K562 (cell line): ENCODE results near the gene AFF2. TPM values are rescaled to one million over a fixed set of nuclear protein-coding genes. Genes with fewer than 3 reads are reported as not detected.

ENCODE experiments used
- ATAC-seq: fragments of 200-7000 bp; cut with Tn5 transposase; 3 replicates; pipeline ENCODE4 v1.9.1; 2020; ENCODE audit warnings: moderate library complexity
- BruUV-seq: library from RNA; stranded (reverse); fragments of 400-500 nt; replicated peaks from 2 replicates; lab custom pipeline; 2021; lab: Mats Ljungman, UMichigan
- CTCF ChIA-PET: fragments of 300-600 bp; formaldehyde crosslinking; extraction: SDS; loops from one replicate; lab custom pipeline; 2021; ENCODE audit warnings: low intra/inter-chr PET ratio; lab: Yijun Ruan, JAX
- POLR2A ChIA-PET: fragments of 300-600, 350-650 bp; sonication (Branson Sonifier 250); formaldehyde crosslinking; extraction: SDS; loops from one replicate; lab custom pipeline; 2021; ENCODE audit warnings: antibody characterized with exemption, inconsistent platforms; lab: Yijun Ruan, JAX
- DNase-seq, 4 experiments: peaks; one replicate each; pipeline versions ENCODE4 v3.0.0 to v3.0.0-alpha.2; 2011 to 2018; ENCODE audit warnings: low spot score in 3 of 4, mixed read lengths in 3 of 4; ENCODE audit errors: extremely low read depth in 1 of 4
- FAIRE-seq: peaks from 2 replicates; lab custom pipeline; 2011; peaks lifted over from hg19 to GRCh38; lab: Jason Lieb, UNC
- H2AFZ ChIP-seq: 2 replicates; pipeline ENCODE4 v1.6.0; 2011; ENCODE audit warnings: low read depth, low read length, control low read depth, inconsistent platforms
- H3K27ac ChIP-seq: fragments of 200-600 bp; 3 replicates; pipeline ENCODE4 v1.8.0; 2011; ENCODE audit warnings: low read depth, mild to moderate bottlenecking, control low read depth, inconsistent platforms, low read length, moderate library complexity, mixed read lengths; ENCODE audit errors: extremely low read depth
- H3K27me3 ChIP-seq, 2 experiments: fragments of 300-600 bp in 1 of 2; 2 replicates in 1 of 2; 3 replicates in 1 of 2; pipeline versions ENCODE4 v1.6.0 to v1.8.0; 2011; ENCODE audit warnings: inconsistent platforms in 2 of 2, low read length in 2 of 2, mild to moderate bottlenecking in 1 of 2, mixed read lengths in 1 of 2, moderate library complexity in 1 of 2; ENCODE audit not compliant: control insufficient read depth in 2 of 2, insufficient read depth in 2 of 2
- H3K36me3 ChIP-seq: fragments of 300-600 bp; 3 replicates; pipeline ENCODE4 v1.8.0; 2011; ENCODE audit warnings: mild to moderate bottlenecking, low read length, inconsistent platforms; ENCODE audit not compliant: control insufficient read depth, insufficient read depth
- H3K4me1 ChIP-seq, 2 experiments: fragments of 200-600 bp in 1 of 2; replicated peaks in 1 of 2; 2 replicates in 1 of 2; 3 replicates in 1 of 2; pipeline versions ENCODE4 v1.5.1 to v1.8.0; 2011; ENCODE audit warnings: inconsistent platforms in 2 of 2, low read length in 2 of 2, mild to moderate bottlenecking in 1 of 2, mixed read lengths in 1 of 2, moderate library complexity in 1 of 2; ENCODE audit not compliant: control insufficient read depth in 2 of 2, insufficient read depth in 2 of 2
- H3K4me2 ChIP-seq: 2 replicates; pipeline ENCODE4 v1.6.1; 2011; ENCODE audit warnings: low read length, control low read depth, inconsistent platforms, mixed read lengths; ENCODE audit not compliant: insufficient read depth
- H3K4me3 ChIP-seq: fragments of 200-600 bp; sonication (generic), shearing (Covaris generic); 2 replicates; pipeline ENCODE4 v1.5.1; 2016; ENCODE audit warnings: control low read depth, inconsistent platforms
- H3K79me2 ChIP-seq: fragments of 200-600 bp; 3 replicates; pipeline ENCODE4 v1.8.0; 2011; ENCODE audit warnings: low read length, inconsistent platforms; ENCODE audit not compliant: control insufficient read depth, insufficient read depth
- H3K9ac ChIP-seq, 2 experiments: 2 replicates each; pipeline versions ENCODE4 v1.6.0 to v1.6.1; 2011; ENCODE audit warnings: low read depth in 2 of 2, low read length in 2 of 2, control low read depth in 1 of 2, inconsistent platforms in 1 of 2, mild to moderate bottlenecking in 1 of 2, mixed read lengths in 1 of 2; ENCODE audit not compliant: insufficient read depth in 1 of 2
- H3K9me1 ChIP-seq: one replicate; pipeline ENCODE4 v1.6.0; 2011; ENCODE audit warnings: inconsistent platforms, mild to moderate bottlenecking, low read length, moderate library complexity; ENCODE audit not compliant: control insufficient read depth, insufficient read depth
- H3K9me3 ChIP-seq: replicated peaks from 2 replicates; pipeline ENCODE4 v1.5.1; 2011; ENCODE audit warnings: low read depth, low read length, inconsistent platforms; ENCODE audit not compliant: control insufficient read depth, insufficient read depth
- H4K20me1 ChIP-seq: replicated peaks from 2 replicates; pipeline ENCODE4 v1.6.1; 2011; ENCODE audit warnings: low read length, inconsistent platforms, mixed read lengths; ENCODE audit not compliant: control insufficient read depth, insufficient read depth
- PKNOX1 ChIP-seq: fragments of 450-650 bp; IDR thresholded peaks from 2 replicates; pipeline ENCODE4 v1.6.1; 2016
- ZBTB17 ChIP-seq: fragments of 450-650 bp; formaldehyde crosslinking; IDR thresholded peaks from 2 replicates; pipeline ENCODE4 v1.4.0; 2020; ENCODE audit warnings: mild to moderate bottlenecking
- ZNF184 ChIP-seq: sonication (generic); formaldehyde crosslinking; IDR thresholded peaks from 2 replicates; pipeline ENCODE4 v1.5.0; 2020; ENCODE audit warnings: missing genetic modification reagents
- WGBS: fragments of 100-300 bp; shearing (Covaris generic); methylation state at CpG from one replicate; pipeline ENCODE4 v1.1.6; 2016; ENCODE audit warnings: low coverage, mixed read lengths; ENCODE audit not compliant: insufficient coverage; ENCODE audit errors: missing lambda C conversion rate; 5-methylcytosine and 5-hydroxymethylcytosine counted together
- in situ Hi-C: fragments of 300-500 bp; cut with MboI; formaldehyde crosslinking; loops from 4 replicates; pipeline ENCODE4 v1.15.0; 2018; ENCODE audit warnings: inconsistent platforms, mixed read lengths
- intact Hi-C: fragments of 100-400 bp; cut with micrococcal nuclease; formaldehyde crosslinking; loops from 2 replicates; pipeline ENCODE4 v1.14.2; 2022
- polyA plus RNA-seq, 8 experiments: library from polyadenylated mRNA; depleted of rRNA in 4 of 8; stranded (reverse) in 5 of 8; unstranded in 3 of 8; fragments of >200 nt; fragmentation: Nextera tagmentation in 2 of 8; fragmentation: Illumina TruSeq in 1 of 8; extraction: Ambion mirVana in 2 of 8; extraction: Trizol in 1 of 8; gene quantifications; 2 replicates each; pipeline versions ENCODE4 v1.2.1 to v1.2.3, GENCODE V29; 2011 to 2014; ENCODE audit warnings: inconsistent platforms in 1 of 8, missing spikeins in 1 of 8
- total RNA-seq, 7 experiments: library from RNA; depleted of rRNA in 6 of 7; stranded (reverse); fragments of >200 nt in 6 of 7; fragmentation: Illumina TruSeq in 2 of 7; extraction: Trizol in 2 of 7; gene quantifications; 2 replicates each; pipeline versions ENCODE4 v1.2.1 to v1.2.3, GENCODE V29; 2011 to 2021; ENCODE audit warnings: low replicate concordance in 1 of 7
- TF ChIP-seq, protein P1 (sequence below): sonication (generic); formaldehyde crosslinking; IDR thresholded peaks from 2 replicates; pipeline ENCODE4 v1.8.1; 2023; ENCODE audit warnings: mild to moderate bottlenecking, missing genetic modification reagents
- TF ChIP-seq, protein P2 (sequence below): sonication (generic); formaldehyde crosslinking; IDR thresholded peaks from 2 replicates; pipeline ENCODE4 v1.8.0; 2023; ENCODE audit warnings: missing genetic modification reagents, mild to moderate bottlenecking, borderline replicate concordance

The AFF2 gene
- total and polyA plus RNA-seq, 9 of the 15 experiments (the other 6 are each of a cell fraction or from before 2014, with no cell fraction given) = 0.01 to 0.20 (median 0.07) TPM

DNA sequence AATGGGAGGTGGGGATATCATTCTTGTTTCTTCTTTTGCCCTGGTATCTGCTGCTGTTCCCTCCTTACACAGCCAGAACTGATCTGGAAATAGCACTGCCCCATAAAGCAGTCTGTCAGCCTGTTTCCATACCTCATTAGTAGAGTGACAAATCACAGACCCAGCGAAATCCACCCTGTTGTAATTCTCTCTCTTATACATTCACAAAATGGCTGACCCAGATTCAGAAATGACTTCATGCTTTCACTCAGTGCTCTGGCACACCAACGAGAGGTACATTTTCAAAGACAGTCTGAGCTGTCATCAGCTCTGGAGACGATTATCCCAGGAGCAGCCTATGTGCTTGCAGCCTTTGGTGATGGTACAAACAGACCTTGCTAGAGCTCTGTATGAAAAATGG is 164.6 kb downstream of the AFF2 start:
- no peak overlapping the region for H3K4me3 ChIP-seq
- H3K27ac ChIP-seq = no peak overlapping the region
- ChIA-PET POLR2A (no interaction called here), CTCF (no interaction called here)
- no peaks in the 10 kb centered on the region for H3K36me3 ChIP-seq
- FAIRE-seq = no peak
- no peaks in the 10 kb centered on the region for H3K27me3 ChIP-seq
- H3K4me1 ChIP-seq = no peaks in the 10 kb centered on the region
- H3K9me1 ChIP-seq = no peaks in the 10 kb centered on the region
- 0% methylated on average over 3 of the region's 3 CpGs for WGBS
- H3K4me2 ChIP-seq = no peak overlapping the region
- intact Hi-C loops = no loop called here
- H2AFZ ChIP-seq = no peak overlapping the region
- no peaks in the 10 kb centered on the region; the same call in 1 of the 2 replicates for H3K9me3 ChIP-seq
- BruUV-seq = no TSS peak
- H3K9ac ChIP-seq = no peak overlapping the region
- TF ChIP-seq PKNOX1 (no peak), ZBTB17 (CRISPR knock-in tag) (no peak), ZNF184 (CRISPR knock-in tag) (no peak)
- TF ChIP-seq, protein P1, sequence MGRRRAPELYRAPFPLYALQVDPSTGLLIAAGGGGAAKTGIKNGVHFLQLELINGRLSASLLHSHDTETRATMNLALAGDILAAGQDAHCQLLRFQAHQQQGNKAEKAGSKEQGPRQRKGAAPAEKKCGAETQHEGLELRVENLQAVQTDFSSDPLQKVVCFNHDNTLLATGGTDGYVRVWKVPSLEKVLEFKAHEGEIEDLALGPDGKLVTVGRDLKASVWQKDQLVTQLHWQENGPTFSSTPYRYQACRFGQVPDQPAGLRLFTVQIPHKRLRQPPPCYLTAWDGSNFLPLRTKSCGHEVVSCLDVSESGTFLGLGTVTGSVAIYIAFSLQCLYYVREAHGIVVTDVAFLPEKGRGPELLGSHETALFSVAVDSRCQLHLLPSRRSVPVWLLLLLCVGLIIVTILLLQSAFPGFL (CRISPR knock-in tag) = no peak
- TF ChIP-seq, protein P2, sequence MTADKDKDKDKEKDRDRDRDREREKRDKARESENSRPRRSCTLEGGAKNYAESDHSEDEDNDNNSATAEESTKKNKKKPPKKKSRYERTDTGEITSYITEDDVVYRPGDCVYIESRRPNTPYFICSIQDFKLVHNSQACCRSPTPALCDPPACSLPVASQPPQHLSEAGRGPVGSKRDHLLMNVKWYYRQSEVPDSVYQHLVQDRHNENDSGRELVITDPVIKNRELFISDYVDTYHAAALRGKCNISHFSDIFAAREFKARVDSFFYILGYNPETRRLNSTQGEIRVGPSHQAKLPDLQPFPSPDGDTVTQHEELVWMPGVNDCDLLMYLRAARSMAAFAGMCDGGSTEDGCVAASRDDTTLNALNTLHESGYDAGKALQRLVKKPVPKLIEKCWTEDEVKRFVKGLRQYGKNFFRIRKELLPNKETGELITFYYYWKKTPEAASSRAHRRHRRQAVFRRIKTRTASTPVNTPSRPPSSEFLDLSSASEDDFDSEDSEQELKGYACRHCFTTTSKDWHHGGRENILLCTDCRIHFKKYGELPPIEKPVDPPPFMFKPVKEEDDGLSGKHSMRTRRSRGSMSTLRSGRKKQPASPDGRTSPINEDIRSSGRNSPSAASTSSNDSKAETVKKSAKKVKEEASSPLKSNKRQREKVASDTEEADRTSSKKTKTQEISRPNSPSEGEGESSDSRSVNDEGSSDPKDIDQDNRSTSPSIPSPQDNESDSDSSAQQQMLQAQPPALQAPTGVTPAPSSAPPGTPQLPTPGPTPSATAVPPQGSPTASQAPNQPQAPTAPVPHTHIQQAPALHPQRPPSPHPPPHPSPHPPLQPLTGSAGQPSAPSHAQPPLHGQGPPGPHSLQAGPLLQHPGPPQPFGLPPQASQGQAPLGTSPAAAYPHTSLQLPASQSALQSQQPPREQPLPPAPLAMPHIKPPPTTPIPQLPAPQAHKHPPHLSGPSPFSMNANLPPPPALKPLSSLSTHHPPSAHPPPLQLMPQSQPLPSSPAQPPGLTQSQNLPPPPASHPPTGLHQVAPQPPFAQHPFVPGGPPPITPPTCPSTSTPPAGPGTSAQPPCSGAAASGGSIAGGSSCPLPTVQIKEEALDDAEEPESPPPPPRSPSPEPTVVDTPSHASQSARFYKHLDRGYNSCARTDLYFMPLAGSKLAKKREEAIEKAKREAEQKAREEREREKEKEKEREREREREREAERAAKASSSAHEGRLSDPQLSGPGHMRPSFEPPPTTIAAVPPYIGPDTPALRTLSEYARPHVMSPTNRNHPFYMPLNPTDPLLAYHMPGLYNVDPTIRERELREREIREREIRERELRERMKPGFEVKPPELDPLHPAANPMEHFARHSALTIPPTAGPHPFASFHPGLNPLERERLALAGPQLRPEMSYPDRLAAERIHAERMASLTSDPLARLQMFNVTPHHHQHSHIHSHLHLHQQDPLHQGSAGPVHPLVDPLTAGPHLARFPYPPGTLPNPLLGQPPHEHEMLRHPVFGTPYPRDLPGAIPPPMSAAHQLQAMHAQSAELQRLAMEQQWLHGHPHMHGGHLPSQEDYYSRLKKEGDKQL (CRISPR knock-in tag) = no peak
- no peak for DNase-seq
- ATAC-seq = no peak
- H4K20me1 ChIP-seq = no peaks in the 10 kb centered on the region
- in situ Hi-C loops = no loop called here
- no peaks in the 10 kb centered on the region for H3K79me2 ChIP-seq
